H9 (cell line): ENCODE measurements around the gene RASGRP3. TPM values are rescaled to one million over a fixed set of nuclear protein-coding genes. Genes with fewer than 3 reads are reported as not detected.

Source experiments
- DNase-seq: peaks from one replicate; pipeline ENCODE4 v3.0.0-alpha.2; 2017
- H2AFZ ChIP-seq: one replicate; pipeline ENCODE4 v1.6.1; 2013; ENCODE audit warnings: mild to moderate bottlenecking, low read length, control low read depth, moderate library complexity
- H2AK5ac ChIP-seq: 2 replicates; pipeline ENCODE4 v1.6.1; 2013; ENCODE audit warnings: low read length, control low read depth, mixed read lengths; ENCODE audit not compliant: insufficient read length
- H2BK120ac ChIP-seq: one replicate; pipeline ENCODE4 v1.6.1; 2013; ENCODE audit warnings: low read depth, mild to moderate bottlenecking, low read length, control low read depth, inconsistent platforms; ENCODE audit not compliant: poor library complexity, severe bottlenecking
- H2BK12ac ChIP-seq: 2 replicates; pipeline ENCODE4 v1.6.1; 2013; ENCODE audit warnings: low read length, control low read depth, mixed read lengths, low read depth; ENCODE audit not compliant: insufficient read length
- H2BK15ac ChIP-seq: 2 replicates; pipeline ENCODE4 v1.6.1; 2013; ENCODE audit warnings: low read depth, low read length, control low read depth
- H2BK20ac ChIP-seq: one replicate; pipeline ENCODE4 v1.6.1; 2013; ENCODE audit warnings: low read depth, mild to moderate bottlenecking, low read length, control low read depth, inconsistent platforms; ENCODE audit not compliant: poor library complexity, severe bottlenecking
- H2BK5ac ChIP-seq: 2 replicates; pipeline ENCODE4 v1.6.1; 2013; ENCODE audit warnings: low read length, control low read depth, mixed read lengths; ENCODE audit not compliant: insufficient read length
- H3K14ac ChIP-seq: 2 replicates; pipeline ENCODE4 v1.6.1; 2013; ENCODE audit warnings: low read length, control low read depth; ENCODE audit not compliant: insufficient read depth
- H3K18ac ChIP-seq: 2 replicates; pipeline ENCODE4 v1.6.1; 2013; ENCODE audit warnings: low read depth, mild to moderate bottlenecking, mixed read lengths, low read length, control low read depth; ENCODE audit not compliant: insufficient read length
- H3K23ac ChIP-seq: 2 replicates; pipeline ENCODE4 v1.6.1; 2013; ENCODE audit warnings: low read length, control low read depth, mixed read lengths, low read depth; ENCODE audit not compliant: insufficient read length
- H3K23me2 ChIP-seq: 2 replicates; pipeline ENCODE4 v1.6.1; 2013; ENCODE audit warnings: low read depth, mild to moderate bottlenecking, mixed read lengths, low read length, control low read depth; ENCODE audit not compliant: insufficient read length, poor library complexity, severe bottlenecking
- H3K27ac ChIP-seq: 2 replicates; pipeline ENCODE4 v1.5.1; 2013; ENCODE audit warnings: low read length, control low read depth, mixed read lengths, low read depth; ENCODE audit not compliant: insufficient read length
- H3K27me3 ChIP-seq: 2 replicates; pipeline ENCODE4 v1.6.1; 2013; ENCODE audit warnings: low read length, control low read depth, inconsistent platforms; ENCODE audit not compliant: insufficient read depth
- H3K4ac ChIP-seq: 2 replicates; pipeline ENCODE4 v1.6.1; 2013; ENCODE audit warnings: low read depth, mild to moderate bottlenecking, control low read depth, inconsistent platforms, low read length, moderate library complexity
- H3K4me1 ChIP-seq: 2 replicates; pipeline ENCODE4 v1.6.1; 2013; ENCODE audit warnings: low read length, control low read depth, inconsistent platforms; ENCODE audit not compliant: insufficient read depth
- H3K4me2 ChIP-seq: 2 replicates; pipeline ENCODE4 v1.6.1; 2013; ENCODE audit warnings: low read length, control low read depth, mixed read lengths; ENCODE audit not compliant: insufficient read length, insufficient read depth
- H3K56ac ChIP-seq: 2 replicates; pipeline ENCODE4 v1.6.1; 2013; ENCODE audit warnings: low read depth, mild to moderate bottlenecking, mixed read lengths, low read length, control low read depth; ENCODE audit not compliant: insufficient read length
- H3K79me1 ChIP-seq: 2 replicates; pipeline ENCODE4 v1.6.1; 2013; ENCODE audit warnings: low read depth, mild to moderate bottlenecking, moderate library complexity, low read length, control low read depth, inconsistent platforms; ENCODE audit not compliant: insufficient read depth, poor library complexity, severe bottlenecking
- H3K79me2 ChIP-seq: 2 replicates; pipeline ENCODE4 v1.6.1; 2013; ENCODE audit warnings: low read length, control low read depth, inconsistent platforms; ENCODE audit not compliant: insufficient read depth
- H3K9ac ChIP-seq: 2 replicates; pipeline ENCODE4 v1.6.1; 2013; ENCODE audit warnings: low read length, control low read depth, mixed read lengths; ENCODE audit not compliant: insufficient read length; ENCODE audit errors: extremely low read depth
- H3K9me3 ChIP-seq: one replicate; pipeline ENCODE4 v1.6.1; 2013; ENCODE audit warnings: low read depth, low read length, inconsistent platforms; ENCODE audit not compliant: control insufficient read depth
- H3T11ph ChIP-seq: one replicate; pipeline ENCODE4 v1.6.1; 2013; ENCODE audit warnings: mild to moderate bottlenecking, low read length, control low read depth, inconsistent platforms
- H4K20me1 ChIP-seq: one replicate; pipeline ENCODE4 v1.6.1; 2013; ENCODE audit not compliant: control insufficient read depth, insufficient read length, insufficient read depth
- H4K5ac ChIP-seq: 2 replicates; pipeline ENCODE4 v1.6.1; 2013; ENCODE audit warnings: low read depth, mild to moderate bottlenecking, mixed read lengths, low read length, control low read depth; ENCODE audit not compliant: insufficient read length
- H4K8ac ChIP-seq: replicated peaks from 2 replicates; pipeline ENCODE4 v1.6.1; 2013; ENCODE audit warnings: low read length, control low read depth, mixed read lengths, low read depth; ENCODE audit not compliant: insufficient read length
- H4K91ac ChIP-seq: 2 replicates; pipeline ENCODE4 v1.6.1; 2013; ENCODE audit warnings: low read depth, mild to moderate bottlenecking, moderate library complexity, mixed read lengths, low read length, control low read depth; ENCODE audit not compliant: insufficient read length
- H3K27ac Mint-ChIP-seq, 3 experiments: 2 replicates in 2 of 3; 3 replicates in 1 of 3; pipeline ENCODE4 v1.8.0; 2020 to 2021; ENCODE audit warnings: mixed read lengths in 3 of 3, mild to moderate bottlenecking in 1 of 3, moderate library complexity in 1 of 3
- H3K27me3 Mint-ChIP-seq: 2 replicates; pipeline ENCODE4 v1.8.0; 2021; ENCODE audit warnings: low read depth, mild to moderate bottlenecking, moderate library complexity, mixed read lengths
- H3K36me3 Mint-ChIP-seq, 3 experiments: 2 replicates in 2 of 3; 3 replicates in 1 of 3; pipeline ENCODE4 v1.8.0; 2020 to 2021; ENCODE audit warnings: low read depth in 3 of 3, mixed read lengths in 3 of 3; ENCODE audit not compliant: insufficient read depth in 1 of 3
- H3K4me1 Mint-ChIP-seq, 2 experiments: 2 replicates each; pipeline ENCODE4 v1.8.0; 2020; ENCODE audit warnings: mixed read lengths in 2 of 2
- H3K4me3 Mint-ChIP-seq, 2 experiments: 2 replicates in 1 of 2; 3 replicates in 1 of 2; pipeline ENCODE4 v1.8.0; 2020 to 2021; ENCODE audit warnings: mild to moderate bottlenecking in 2 of 2, mixed read lengths in 2 of 2, moderate library complexity in 1 of 2
- H3K9me3 Mint-ChIP-seq, 2 experiments: 2 replicates in 1 of 2; 3 replicates in 1 of 2; pipeline ENCODE4 v1.8.0; 2020; ENCODE audit warnings: mild to moderate bottlenecking in 2 of 2, mixed read lengths in 2 of 2, moderate library complexity in 1 of 2
- CTCF ChIP-seq: fragments of 200-600 bp; sonication (generic); conservative IDR thresholded peaks from 3 replicates; pipeline ENCODE4 v1.8.0; 2021; ENCODE audit warnings: antibody characterized with exemption, mild to moderate bottlenecking
- WGBS: extraction: QIAGEN DNeasy Blood & Tissue Kit; methylation state at CpG from one replicate; pipeline ENCODE4 v1.1.7; 2013; ENCODE audit warnings: missing lambda C conversion rate, low lambda C conversion rate, mixed read lengths; ENCODE audit not compliant: insufficient read length; ENCODE audit errors: extremely low coverage; 5-methylcytosine and 5-hydroxymethylcytosine counted together
- total RNA-seq: library from RNA; stranded (reverse); gene quantifications from 2 replicates; pipeline ENCODE4 v1.2.1, GENCODE V29; 2021

The RASGRP3 gene
- total RNA-seq, 1 experiment from 2014 or later, result not detected

GRCh38 chr2:33583194-33583938, 106.9 kb downstream of the RASGRP3 start:
- no peaks in the 10 kb centered on the region for H3K27me3 ChIP-seq
- H3K27ac Mint-ChIP-seq, result peak overlapping the region; percentile 51 to 84 (median 70); a peak in 6 of 7 replicates
- H3K14ac ChIP-seq, result no peak overlapping the region
- H2BK5ac ChIP-seq, result no peak overlapping the region
- H3K23ac ChIP-seq, result no peak overlapping the region
- H3K4me3 Mint-ChIP-seq, result peak overlapping the region in 1 of 2 experiments; percentile 22; a peak in 1 of 5 replicates
- no peak overlapping the region for H2BK15ac ChIP-seq
- H3K18ac ChIP-seq, result no peak overlapping the region
- no peak overlapping the region for H2AK5ac ChIP-seq
- no peak overlapping the region for H3K9ac ChIP-seq
- no peak overlapping the region for H2BK120ac ChIP-seq
- H3K79me1 ChIP-seq, result peaks cover 3% of the 10 kb centered on the region
- WGBS, result no CpG with 5 or more reads among the region's 2 CpGs
- H3K56ac ChIP-seq, result no peak overlapping the region
- H2AFZ ChIP-seq, result no peak overlapping the region
- peaks cover 39 to 45% of the 10 kb centered on the region in 2 experiments for H3K4me1 Mint-ChIP-seq
- no peaks in the 10 kb centered on the region; the same call in 1 of the 2 replicates for H3K4me1 ChIP-seq
- H3K27ac ChIP-seq, result peak overlapping the region; percentile 40
- H3K23me2 ChIP-seq, result no peaks in the 10 kb centered on the region
- peak overlapping the region; percentile 32 for H3K4me2 ChIP-seq
- TF ChIP-seq CTCF, result peak; percentile 86
- H2BK12ac ChIP-seq, result no peak overlapping the region
- no peak overlapping the region for H4K5ac ChIP-seq
- H3K36me3 Mint-ChIP-seq, result peaks cover 26 to 38% (median 33%) of the 10 kb centered on the region in 3 experiments; a peak in 6 of 7 replicates
- no peak for DNase-seq
- H3K79me2 ChIP-seq, result no peaks in the 10 kb centered on the region
- H3T11ph ChIP-seq, result no peak overlapping the region
- no peaks in the 10 kb centered on the region for H3K27me3 Mint-ChIP-seq
- no peak overlapping the region for H3K4ac ChIP-seq
- H4K8ac ChIP-seq, result no peak overlapping the region
- no peaks in the 10 kb centered on the region for H3K9me3 ChIP-seq
- peaks cover 0 to 4% of the 10 kb centered on the region in 2 experiments; a peak in 1 of 5 replicates for H3K9me3 Mint-ChIP-seq
- H4K20me1 ChIP-seq, result no peaks in the 10 kb centered on the region
- no peak overlapping the region for H2BK20ac ChIP-seq
- H4K91ac ChIP-seq, result no peak overlapping the region
